ENCODE measurements around the gene BHLHE23.

The BHLHE23 gene

DNA sequence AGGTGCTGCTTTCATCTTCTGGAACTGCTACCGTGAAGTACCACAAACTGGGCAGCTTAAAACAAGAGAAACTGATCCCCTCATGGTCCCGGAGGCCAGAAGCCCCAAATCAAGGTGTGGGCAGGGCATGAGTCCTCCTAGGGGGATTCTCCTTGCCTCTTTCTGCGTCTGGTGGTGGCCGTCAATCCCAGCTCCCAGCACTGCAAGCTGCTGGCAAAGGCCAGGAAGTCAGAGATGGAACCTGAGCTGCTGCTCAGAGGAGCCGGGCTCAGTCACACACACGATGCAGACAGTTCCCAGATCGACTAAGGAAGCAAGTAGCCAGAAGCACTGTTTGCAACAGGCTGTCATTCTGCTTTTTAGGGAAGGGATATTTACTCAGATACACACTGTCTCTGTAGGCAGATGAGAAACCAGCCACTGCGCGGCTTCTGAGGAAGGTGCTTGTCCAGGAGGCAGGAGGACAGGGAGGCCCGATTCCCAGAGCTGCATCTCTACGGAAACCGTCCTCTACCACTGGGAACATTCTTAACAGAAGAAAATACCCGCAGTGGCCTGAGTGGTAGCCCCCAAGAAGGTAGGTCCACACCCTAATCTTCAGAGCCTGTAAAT lies 15.5 kb downstream of the BHLHE23 start:
- no peak for DNase-seq (ENCODE audit: low spot score)

DNA sequence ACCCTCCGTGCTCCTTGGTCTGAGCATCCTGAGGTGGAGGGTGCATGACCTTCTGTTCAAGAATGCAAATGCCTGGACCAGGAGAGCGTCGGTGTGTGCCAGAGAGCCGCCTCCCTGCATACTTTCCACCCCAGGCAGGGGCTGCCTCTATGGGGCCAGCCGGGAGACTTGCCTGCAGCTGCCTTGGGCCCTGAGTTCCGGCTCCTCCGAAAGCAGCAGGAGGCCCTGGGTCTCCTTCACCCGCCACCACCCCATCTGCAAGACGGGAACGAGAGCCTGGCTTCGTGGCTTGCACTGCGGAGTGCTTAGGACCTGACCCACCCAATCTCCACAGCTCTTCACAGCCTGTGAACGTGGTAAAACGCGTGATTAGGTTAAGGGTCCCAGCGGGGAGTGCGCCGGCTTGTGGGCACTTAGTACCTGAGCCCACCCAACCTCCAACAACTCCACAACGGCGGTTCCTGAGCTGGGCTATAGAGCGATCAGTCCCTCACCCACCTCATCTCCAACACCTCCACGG lies 16.4 kb downstream of the BHLHE23 start:
- DNase-seq (ENCODE audit: low spot score): no peak

DNA sequence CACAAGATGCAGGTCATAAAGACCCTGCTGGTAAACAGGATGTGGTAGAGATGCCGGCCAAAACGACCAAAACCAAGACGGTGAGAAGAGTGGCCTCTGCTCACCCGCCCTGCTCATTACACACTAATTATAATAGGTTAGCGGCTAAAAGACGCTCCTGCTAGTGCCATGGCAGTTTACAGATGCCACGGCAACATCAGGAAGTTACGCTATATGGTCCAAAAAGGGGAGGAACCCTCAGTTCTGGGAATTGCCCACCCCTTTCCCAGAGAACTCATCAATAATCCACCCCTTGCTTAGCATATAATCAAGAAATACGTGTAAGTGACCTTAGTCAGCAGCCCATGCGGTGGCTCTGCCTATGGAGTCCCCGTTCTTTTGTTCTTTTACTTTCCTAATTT lies 17.6 kb downstream of the BHLHE23 start:
- peak; percentile 38 for DNase-seq (ENCODE audit: low spot score)

DNA sequence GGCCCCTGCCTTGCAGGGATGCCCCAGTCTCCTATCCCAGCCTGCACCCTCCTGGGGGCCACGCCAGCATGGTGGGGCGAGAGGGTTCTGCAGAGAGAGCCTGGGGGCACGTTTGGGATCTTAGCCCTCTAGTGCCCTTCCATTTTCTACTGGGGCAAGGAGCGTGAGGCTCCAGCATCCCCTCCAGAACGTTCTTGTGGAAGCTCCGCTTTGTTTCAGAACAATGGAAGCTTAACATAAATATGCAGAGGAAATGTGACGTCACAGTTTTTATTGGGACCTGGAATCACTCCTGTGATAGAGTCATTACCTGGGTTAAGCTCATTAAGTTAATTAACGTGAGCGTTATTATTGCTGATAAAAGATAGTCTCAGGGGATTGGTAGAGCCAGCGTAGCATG lies 19.6 kb downstream of the BHLHE23 start:
- DNase-seq (ENCODE audit: low spot score): no peak

DNA sequence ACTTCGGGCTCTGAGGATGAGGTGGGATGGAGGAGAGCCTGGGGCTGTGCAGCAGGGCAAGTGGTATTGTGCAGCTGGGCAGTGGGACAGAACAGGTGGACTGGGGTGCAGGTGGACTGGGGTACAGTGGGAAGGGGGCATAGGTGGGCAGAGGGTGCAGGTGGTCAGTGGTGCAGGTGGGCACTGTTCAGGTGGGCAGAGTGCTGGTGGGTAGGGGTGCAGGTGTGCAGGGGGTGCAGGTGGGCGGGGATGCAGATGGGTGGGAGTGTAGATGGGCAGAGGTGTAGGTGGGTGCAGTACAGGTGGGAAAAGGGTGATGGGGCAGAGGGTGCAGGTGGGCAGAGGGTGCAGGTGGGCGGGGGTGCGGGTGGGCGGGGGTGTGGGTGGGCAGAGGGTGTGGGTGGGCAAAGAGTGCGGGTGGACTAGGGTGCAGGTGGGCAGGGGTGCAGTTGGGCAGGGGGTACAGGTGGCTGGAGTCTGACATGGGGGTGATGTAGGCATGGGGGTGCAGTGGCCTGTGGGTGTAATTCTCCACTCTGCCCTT lies 20.4 kb downstream of the BHLHE23 start:
- no peak for DNase-seq (ENCODE audit: low spot score)

DNA sequence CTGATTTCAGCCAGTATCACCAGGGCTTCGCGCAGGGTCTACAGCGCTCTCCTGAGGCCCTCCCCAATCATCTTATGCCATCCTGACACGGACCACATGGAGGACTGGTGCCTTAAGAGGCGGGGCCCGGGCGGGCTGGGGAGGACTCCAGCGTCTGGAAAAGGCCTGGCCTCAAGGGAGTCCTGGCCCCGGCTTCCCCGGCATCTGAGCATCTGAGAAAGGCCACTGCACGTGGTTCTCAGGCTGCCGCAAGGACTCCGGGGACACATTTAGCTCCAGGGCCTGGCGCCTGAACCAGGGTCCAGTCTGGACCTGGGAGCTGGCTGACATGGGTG lies 21.4 kb downstream of the BHLHE23 start:
- no peak for DNase-seq (ENCODE audit: low spot score)

DNA sequence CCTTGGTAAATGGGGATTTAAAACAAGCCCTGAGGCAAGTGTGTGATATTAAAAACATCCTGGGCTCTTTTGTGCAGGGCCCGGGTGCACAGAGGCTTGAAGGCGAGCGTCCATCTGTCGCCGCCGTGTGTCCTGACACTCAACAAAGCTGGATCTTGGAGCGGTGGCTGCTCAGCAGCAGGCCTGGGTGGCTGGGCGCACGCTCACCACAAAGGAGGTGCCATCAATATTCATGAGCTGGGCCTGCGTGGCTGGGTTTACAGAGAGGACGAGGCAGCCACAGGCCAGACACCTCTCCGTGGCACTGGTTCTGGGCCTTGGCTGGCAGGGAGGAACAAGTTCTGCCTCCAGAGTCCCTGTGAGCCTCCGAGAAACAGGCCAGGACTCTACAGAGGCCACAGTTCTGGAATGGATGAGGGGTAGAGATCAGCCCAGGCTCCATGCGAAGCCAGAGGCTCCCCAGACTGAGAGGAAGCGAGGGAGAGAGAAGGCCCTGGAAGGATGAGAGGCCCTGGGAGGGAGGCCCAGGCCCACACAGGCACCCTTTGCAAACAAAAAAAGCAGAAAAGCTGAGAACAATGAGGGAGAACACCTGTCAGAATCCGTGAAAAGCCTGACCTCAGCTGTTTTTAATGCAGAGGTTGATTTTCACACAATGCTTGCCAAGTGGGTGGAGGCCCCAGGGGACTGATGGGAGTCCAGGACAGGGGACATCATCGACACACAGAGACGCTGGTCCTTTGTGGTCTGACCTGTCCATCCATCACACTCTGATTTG lies 21.9 kb downstream of the BHLHE23 start:
- DNase-seq (ENCODE audit: low spot score): no peak

DNA sequence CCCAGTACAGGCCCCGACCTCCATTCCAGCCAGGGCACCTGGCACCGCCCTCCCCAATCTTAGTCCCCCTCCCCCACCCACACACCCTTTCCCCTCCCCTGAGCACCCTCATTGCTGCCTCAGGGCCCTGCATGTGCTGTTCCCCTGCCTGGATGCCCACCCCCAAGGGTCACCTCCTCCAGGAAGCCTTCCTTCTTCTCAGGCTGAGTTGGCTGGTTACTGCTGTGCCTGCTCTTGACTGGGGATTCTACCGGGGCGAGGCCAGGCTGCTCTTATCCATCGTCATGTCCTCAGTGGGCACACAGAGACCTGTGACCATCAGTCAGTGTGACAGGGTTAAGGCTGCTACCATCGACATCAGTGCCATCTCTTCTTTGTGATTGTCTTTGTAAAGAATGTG lies 23.6 kb downstream of the BHLHE23 start:
- DNase-seq (ENCODE audit: low spot score): no peak

DNA sequence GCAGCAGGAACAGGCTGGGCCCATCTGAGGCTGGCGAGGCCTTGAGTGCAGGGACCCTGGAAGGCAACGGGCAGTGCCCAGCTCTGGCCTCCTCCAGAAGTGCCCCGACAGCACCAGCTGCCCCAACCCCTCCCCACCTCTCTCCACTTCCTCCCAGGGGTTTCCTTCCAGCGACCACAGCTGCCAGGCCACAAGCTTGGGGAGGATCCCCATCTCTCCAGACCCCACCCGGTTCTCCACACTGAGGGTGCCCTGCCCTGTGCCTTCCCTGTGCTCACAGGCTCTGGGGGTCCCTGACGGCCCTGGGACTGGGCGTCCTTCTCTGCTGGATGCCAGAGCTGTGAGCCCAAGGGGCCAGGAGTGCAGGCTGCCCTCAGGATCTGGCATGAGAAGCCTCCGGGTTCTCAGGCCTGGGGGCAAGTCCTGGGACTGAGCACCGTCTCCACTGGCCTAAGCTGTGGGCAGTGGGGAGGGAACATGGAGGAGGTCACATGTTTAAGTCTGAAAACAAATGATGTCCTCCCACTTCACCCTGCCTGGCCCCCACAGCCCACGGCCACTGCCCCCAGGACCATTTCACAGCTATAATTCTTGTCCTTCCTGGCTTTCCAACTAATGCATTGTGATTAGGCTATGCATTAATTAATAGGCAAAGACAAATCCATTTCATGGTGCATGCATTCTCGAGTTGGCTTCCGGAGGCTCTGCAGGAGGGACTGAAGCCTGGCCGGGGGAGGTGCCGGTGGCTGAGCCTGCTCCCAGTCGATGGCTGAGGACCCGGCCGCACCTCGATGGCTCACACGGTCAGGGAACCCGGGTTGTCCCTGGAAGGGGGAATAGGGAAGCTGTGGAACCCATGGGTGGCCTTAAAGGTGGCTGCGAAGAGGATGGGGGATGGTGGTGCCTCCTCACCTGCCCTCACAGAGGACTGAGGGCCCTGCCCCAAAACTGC lies 24.4 kb downstream of the BHLHE23 start:
- DNase-seq (ENCODE audit: low spot score): no peak

DNA sequence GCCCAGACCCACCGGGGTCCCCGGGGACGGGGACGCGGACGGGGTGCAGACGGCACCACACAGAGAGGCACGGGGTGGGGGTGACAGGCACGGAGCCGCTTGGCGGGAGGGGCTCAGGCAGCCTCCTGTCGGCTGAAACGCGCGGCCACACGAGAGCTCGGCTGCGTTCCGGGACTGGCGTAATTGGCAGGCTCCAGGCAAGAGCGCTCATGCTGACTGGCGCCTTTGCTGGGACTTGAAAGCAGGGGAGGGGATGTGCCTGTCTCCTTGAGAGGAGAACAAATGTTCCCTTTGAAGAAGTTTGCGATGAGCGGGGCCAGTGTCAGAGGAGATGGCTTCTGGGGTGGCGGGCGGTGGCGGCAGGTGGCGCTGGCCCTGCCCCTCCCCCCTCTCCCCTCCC lies 25.8 kb downstream of the BHLHE23 start:
- DNase-seq (ENCODE audit: low spot score): peak; percentile 4

DNA sequence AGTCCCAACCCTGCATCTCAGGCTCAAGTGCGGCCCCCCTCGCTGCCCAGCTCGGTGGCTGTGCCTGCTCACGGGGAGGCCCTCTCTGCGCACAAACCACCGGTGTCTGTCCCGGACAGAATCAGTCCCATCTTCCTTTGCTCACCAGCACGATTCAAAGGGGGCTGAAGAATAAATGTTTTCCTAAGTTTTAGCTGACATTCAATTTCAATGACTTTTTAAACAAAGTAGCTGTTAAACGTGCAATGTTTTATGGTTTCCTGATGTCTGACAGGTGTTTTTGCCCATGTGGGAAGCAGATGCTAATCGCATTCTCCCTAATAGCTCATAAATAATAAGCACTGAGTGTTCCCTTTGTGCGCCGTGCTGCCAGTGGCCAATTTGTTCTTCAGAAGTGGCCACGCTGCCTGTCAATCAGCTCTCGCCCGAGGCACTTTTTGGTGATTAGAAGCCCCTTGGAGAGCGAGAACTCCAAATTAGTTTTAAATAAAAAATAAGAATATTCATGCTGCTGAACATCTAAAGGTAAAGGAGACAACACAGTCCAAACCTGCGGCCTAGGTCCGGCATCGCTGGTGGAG lies 26.3 kb downstream of the BHLHE23 start:
- no peak for DNase-seq (ENCODE audit: low spot score)

DNA sequence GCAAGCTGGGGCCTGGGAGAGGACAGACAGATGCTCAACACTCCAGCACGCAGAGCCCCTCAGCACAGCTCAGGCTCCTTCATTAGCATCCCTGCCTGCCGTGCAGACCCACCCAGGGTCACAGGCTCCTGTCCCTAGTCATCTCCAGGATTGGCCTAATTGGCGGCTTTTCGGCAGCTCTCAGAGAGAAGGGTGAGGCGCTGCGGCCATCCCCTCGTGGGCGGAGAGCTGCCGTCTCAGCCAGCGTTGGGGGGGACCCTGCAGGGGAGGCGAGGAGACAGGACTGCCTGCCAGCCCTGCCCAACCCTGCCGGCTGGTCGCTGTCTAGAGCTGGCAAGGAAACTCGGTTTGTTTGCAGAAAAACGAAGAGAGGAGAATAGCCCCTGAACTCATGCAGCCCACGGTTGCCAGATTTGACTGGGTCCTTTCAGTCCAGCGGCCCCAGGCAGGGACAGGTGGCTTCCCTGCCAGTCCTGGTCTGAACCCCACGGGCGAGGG lies 26.8 kb downstream of the BHLHE23 start:
- DNase-seq (ENCODE audit: low spot score): no peak

DNA sequence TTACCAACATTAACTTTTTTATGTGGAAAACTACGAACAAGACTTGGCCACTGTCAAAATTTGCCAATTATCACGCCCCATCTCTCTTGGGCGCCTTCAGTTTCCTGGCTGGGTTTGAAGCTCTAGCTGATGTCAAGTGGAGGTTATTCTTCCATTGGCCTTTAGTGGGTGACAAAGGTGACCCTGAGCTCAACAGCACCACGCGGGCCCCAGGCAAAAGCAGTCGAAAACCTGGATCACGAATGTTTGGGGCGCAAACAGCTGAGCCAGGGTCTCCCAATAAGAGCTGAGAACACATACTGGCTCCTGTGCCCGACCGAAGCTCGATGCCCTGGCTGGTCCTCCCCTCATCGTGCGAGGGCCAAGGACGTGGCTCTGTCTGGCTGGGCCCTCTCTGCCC lies 27.5 kb downstream of the BHLHE23 start:
- no peak for DNase-seq (ENCODE audit: low spot score)

DNA sequence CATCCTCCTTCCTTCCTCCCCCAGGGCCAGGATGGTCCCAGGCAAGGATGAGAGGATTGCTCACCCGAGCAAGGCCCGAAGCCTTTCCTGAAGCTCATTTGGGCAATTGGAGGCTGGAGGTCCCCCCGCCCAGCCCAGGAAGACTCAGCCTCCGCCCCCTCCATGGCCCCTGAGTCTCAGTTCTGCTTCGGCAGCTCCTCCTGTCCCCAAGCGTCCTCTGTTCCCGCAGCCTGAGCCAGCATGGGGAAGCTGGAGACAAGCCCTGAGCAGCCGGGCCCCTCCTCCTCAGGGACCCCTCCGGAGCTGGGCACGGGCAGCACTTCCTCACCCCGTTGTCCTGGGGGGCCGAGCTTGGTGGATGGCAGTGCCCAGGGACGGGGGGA lies 28.2 kb downstream of the BHLHE23 start:
- no peak for DNase-seq (ENCODE audit: low spot score)

DNA sequence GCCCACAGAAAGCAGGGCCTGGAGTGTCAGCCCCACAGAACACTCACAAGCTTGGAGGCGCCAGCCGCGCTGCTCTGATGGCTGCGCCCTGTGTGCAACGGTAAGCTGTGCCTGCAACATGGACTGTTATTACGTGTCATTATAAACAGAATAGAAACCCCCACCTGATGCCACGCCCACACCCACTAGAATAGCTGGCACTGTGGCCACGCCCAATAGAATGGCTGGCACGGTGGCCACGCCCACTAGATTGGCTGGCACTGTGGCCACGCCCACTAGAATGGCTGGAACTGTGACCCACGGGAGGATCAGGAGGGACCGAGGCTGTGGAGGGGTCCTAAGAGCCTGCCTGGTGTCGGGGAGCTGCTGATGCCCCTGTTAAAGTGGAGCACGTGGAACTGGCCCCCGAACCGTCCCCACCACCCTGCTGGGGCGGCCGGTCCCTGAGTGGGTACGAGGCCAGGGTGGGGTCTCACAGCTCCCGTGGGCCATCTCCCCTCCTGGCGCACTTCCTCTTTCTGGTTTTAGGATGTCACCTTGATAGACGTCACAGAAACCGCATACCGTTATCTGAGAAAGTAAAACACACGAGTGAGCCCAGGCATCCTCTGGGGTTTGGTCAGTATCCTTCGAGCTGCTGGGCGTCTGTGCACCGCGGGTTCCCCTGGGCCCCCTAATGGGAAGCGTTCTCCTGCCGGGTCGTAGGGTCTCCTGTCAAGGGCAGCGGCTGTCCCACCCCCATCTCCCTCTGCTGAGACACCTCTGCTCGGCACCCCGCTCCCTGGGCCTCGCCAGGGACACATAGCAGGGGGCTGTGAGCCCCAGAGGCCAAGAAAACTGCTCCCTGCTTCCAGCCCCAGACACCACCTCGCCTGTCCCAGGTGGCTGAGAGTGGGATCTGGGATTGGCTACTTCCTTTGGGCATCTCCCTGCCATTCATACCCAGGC lies 28.9 kb downstream of the BHLHE23 start:
- peak; percentile 83 for DNase-seq (ENCODE audit: low spot score)

DNA sequence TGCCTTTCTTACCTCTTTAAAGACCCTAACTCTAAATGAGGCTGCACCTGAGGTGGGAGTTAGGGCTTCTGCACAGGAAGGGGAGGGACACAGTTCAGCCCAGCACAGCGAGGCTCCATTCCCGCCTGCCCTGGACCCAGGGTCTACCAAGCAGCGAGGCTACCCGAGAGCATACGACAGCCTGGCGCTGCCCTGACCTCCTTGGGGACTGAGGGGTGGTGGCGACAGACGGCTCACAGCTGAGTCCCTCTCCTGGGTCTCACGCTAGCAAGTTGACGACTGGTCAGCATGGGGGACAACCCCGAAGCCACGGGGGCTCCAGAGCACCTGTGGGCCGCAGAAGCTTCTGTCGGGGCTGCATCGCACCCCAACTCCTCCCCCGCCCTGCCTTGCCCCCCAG lies 29.9 kb downstream of the BHLHE23 start:
- no peak for DNase-seq (ENCODE audit: low spot score)

DNA sequence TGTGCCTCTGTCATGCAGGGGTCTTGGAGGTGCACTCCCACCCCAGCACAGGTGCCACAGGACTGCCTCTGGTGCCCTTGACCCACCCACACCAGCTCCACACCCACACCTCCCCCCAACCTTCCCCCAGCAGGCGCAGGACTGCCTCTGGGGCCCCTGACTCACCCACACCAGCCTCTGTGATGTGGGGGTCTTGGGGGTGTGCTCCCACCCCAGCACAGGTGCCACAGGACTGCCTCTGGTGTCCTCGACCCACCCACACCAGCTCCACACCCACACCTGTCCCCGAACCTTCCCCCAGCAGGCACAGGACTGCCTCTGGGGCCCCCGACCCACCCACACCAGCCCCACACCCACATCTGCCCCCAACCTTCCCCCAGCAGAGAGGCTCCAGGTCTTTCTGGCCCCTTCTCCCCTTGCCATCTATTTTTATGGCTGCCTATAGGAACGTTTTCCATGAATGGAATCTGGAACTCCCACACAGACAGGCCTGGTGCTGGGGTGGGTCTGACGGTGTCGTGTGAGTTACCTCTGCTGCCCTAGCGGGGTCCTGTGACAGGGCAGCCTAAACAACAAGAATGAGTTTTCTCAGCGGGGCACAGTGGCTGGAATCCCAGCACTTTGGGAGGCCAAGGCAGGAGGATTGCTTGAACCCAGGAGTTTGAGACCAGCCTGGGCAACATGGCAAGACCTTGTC lies 30.8 kb downstream of the BHLHE23 start:
- no peak for DNase-seq (ENCODE audit: low spot score)

DNA sequence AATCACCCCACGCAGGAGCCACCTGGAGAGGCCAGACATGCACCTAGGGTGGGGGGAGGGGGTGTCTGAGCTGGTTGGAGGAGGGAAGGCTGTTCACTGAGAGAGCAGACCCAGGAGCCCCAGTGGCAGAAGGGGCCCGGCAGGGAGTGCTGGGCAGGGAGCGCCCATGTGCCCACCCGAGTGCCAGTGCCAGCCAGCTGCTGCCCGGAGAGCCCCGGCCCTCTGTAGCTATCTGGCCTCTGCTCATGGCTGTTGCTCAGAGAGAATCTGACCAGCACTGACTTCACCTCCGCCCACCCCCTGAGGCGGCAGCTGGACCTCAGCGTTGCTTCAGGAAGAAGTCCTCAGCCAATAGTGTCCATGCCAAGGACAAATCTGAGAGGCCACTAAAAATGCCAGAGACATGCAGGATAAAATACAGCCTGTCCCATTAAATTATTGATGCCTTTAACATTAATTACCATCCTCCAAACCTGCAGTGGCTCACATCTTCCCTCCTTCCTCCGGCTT lies 31.5 kb downstream of the BHLHE23 start:
- DNase-seq (ENCODE audit: low spot score): no peak

DNA sequence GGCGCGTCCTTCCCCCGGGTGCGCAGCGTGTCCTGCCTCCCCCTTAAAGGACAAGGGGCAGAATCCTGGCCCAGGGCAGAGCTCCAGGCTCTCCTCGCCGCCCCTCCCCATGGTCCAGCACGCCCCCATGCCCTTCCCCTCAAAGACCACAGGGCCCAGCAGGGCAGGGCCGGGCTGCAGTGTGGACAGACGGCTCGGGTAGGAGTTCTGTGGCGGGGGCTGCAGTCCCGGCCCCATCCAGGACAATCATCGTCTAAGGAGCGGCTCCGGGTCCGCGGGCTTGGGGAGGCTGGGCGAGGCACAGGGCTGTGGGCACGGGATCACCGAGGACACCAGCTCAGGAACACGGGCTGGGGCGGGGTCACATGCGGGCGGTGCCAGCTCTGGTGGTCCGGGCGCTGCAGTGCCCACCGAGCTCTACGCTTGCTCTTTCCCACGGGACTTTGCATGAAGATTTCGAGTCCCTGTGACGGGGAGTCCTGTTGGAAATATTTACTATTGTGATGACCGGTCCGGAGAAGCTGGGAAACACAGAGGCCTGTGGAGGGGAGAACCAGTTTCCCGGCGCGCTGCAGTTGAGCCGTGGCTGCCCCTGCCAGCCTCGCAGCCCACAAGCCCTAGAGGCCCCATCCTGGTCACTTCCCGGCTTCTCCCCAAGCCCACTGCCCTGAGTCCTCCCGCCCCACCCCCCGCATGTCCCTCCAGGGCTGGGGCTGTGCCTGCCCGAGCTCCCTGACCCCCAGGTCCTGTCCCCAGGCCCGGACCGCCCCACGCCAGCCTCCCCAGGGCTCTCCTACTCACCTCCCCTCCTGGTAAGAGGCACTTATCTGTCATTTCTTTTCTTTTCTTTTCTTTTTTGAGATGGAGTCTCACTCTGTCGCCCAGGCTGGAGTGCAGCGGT lies 33.7 kb downstream of the BHLHE23 start:
- no peak for DNase-seq (ENCODE audit: low spot score)
